Endometrial microvascular endothelial cells (primary cell): Measurements from ENCODE around the gene OPCML. TPM values are rescaled to one million over a fixed set of nuclear protein-coding genes. Genes with fewer than 3 reads are reported as not detected.

Experiments used
- in situ Hi-C: cut with HindIII; loops from 2 replicates; pipeline ENCODE4 v1.10.0; 2017; ENCODE audit warnings: low sequenced_read_pairs, low pct_unique_long_range_greater_than_20kb; ENCODE audit errors: inconsistent ontology term
- total RNA-seq: library from RNA; depleted of rRNA; stranded (reverse); fragments of >200 nt; gene quantifications from one replicate; pipeline ENCODE4 v1.2.3, GENCODE V29; 2015; ENCODE audit errors: inconsistent ontology term

OPCML gene
- total RNA-seq, 1 donor from 2014 or later, result not detected

- in situ Hi-C loops, result no loop called here
These were observed 941.7 kb downstream of the OPCML start for GRCh38 chr11:132590554-132590953.

- in situ Hi-C loops, result no loop called here
These were observed 942.5 kb downstream of the OPCML start for GRCh38 chr11:132589791-132590190.

GRCh38 chr11:132588366-132588765 lies 943.9 kb downstream of the OPCML start:
- in situ Hi-C loops, result no loop called here

GRCh38 chr11:132587716-132588115 lies 944.6 kb downstream of the OPCML start:
- in situ Hi-C loops, result no loop called here

- in situ Hi-C loops, result no loop called here
These were observed 945.5 kb downstream of the OPCML start for GRCh38 chr11:132586801-132587200.

- in situ Hi-C loops, result no loop called here
These were observed 952.5 kb downstream of the OPCML start for GRCh38 chr11:132579634-132580327.

GRCh38 chr11:132579136-132579535 lies 953.2 kb downstream of the OPCML start:
- in situ Hi-C loops, result no loop called here

GRCh38 chr11:132578580-132578979 lies 953.7 kb downstream of the OPCML start:
- in situ Hi-C loops, result no loop called here

GRCh38 chr11:132576706-132577105 lies 955.6 kb downstream of the OPCML start:
- in situ Hi-C loops, result no loop called here

GRCh38 chr11:132564091-132564885 lies 968.0 kb downstream of the OPCML start:
- in situ Hi-C loops, result no loop called here

GRCh38 chr11:132563050-132563449 lies 969.3 kb downstream of the OPCML start:
- in situ Hi-C loops, result no loop called here

- in situ Hi-C loops, result no loop called here
These were observed 970.4 kb downstream of the OPCML start for GRCh38 chr11:132561937-132562336.

- in situ Hi-C loops, result no loop called here
These were observed 972.8 kb downstream of the OPCML start for GRCh38 chr11:132559331-132560036.

- in situ Hi-C loops, result no loop called here
These were observed 976.0 kb downstream of the OPCML start for GRCh38 chr11:132556316-132556715.

- in situ Hi-C loops, result no loop called here
These were observed 976.7 kb downstream of the OPCML start for GRCh38 chr11:132555617-132556016.

- in situ Hi-C loops, result no loop called here
These were observed 981.3 kb downstream of the OPCML start for GRCh38 chr11:132551016-132551415.

- in situ Hi-C loops, result no loop called here
These were observed 982.7 kb downstream of the OPCML start for GRCh38 chr11:132549561-132549960.

- in situ Hi-C loops, result no loop called here
These were observed 983.3 kb downstream of the OPCML start for GRCh38 chr11:132549001-132549400.

- in situ Hi-C loops, result no loop called here
These were observed 988.3 kb downstream of the OPCML start for GRCh38 chr11:132544007-132544406.

GRCh38 chr11:132541794-132542193 lies 990.5 kb downstream of the OPCML start:
- in situ Hi-C loops, result no loop called here
